WTC11 (cell line): ENCODE data around the gene INTS15.
A peak's percentile ranks its signal among the peaks of the same experiment; 100 is the strongest.

Experiments used
- CTCF ChIP-seq: fragments of 200-600 bp; IDR thresholded peaks from 2 replicates; pipeline ENCODE4 v1.8.0; 2022; ENCODE audit warnings: antibody characterized with exemption
- FOXK1 ChIP-seq: sonication (generic); formaldehyde crosslinking; IDR thresholded peaks from 2 replicates; pipeline ENCODE4 v1.8.0; 2022; ENCODE audit warnings: mild to moderate bottlenecking, moderate library complexity, missing genetic modification reagents
- GABPB1 ChIP-seq: sonication (generic); formaldehyde crosslinking; IDR thresholded peaks from 2 replicates; pipeline ENCODE4 v1.8.1; 2023; ENCODE audit warnings: mild to moderate bottlenecking, missing genetic modification reagents
- MLX ChIP-seq: sonication (generic); formaldehyde crosslinking; IDR thresholded peaks from 2 replicates; pipeline ENCODE4 v1.8.1; 2023; ENCODE audit warnings: mild to moderate bottlenecking, missing genetic modification reagents, moderate library complexity
- SP1 ChIP-seq: sonication (generic); formaldehyde crosslinking; conservative IDR thresholded peaks from 2 replicates; pipeline ENCODE4 v1.8.1; 2022; ENCODE audit warnings: missing genetic modification reagents
- TCF7 ChIP-seq: sonication (generic); formaldehyde crosslinking; IDR thresholded peaks from 2 replicates; pipeline ENCODE4 v1.8.0; 2022; ENCODE audit warnings: mild to moderate bottlenecking, low read depth, missing genetic modification reagents, moderate library complexity

- TF ChIP-seq SP1 (peak; percentile 44; the same call in 1 of the 2 replicates), CTCF (no peak), FOXK1 (no peak; the same call in 1 of the 2 replicates), TCF7 (CRISPR knock-in tag) (no peak), MLX (CRISPR knock-in tag) (no peak), GABPB1 (peak; percentile 54; the same call in 1 of the 2 replicates)
Measured at GRCh38 chr7:6615723-6616555, 26.1 kb downstream of the INTS15 start.
